HS-5 (cell line): ENCODE data around the gene DTX3.
"Not testable (repeated sequence)": the region's sequence is repeated elsewhere in the genome, so short reads cannot be mapped to it uniquely, and the experiment has no call there.

ENCODE experiments used
- DNase-seq: peaks from one replicate; pipeline ENCODE4 v3.0.0-alpha.2; 2012; ENCODE audit warnings: low read depth

Gene DTX3

GRCh38 chr12:57604454-57604991, at the start of gene DTX3:
Gene DTX3, plus strand, starts transcription at chr12:57604824. Its CDS starts 1,694 bp downstream, at chr12:57606518.
- no peak for DNase-seq

- no peak for DNase-seq
These were observed 49.7 kb upstream of the DTX3 start for GRCh38 chr12:57554897-57555296.

- no peak for DNase-seq
These were observed 45.8 kb upstream of the DTX3 start for GRCh38 chr12:57558864-57559263.

- no peak for DNase-seq
These were observed 44.1 kb upstream of the DTX3 start for GRCh38 chr12:57560516-57560915.

- DNase-seq = not testable (repeated sequence)
These were observed 43.5 kb upstream of the DTX3 start for GRCh38 chr12:57561117-57561516.

- DNase-seq = no peak
These were observed 41.3 kb upstream of the DTX3 start for GRCh38 chr12:57563358-57563757.

- DNase-seq = no peak
These were observed 40.4 kb upstream of the DTX3 start for GRCh38 chr12:57564178-57564740.

- DNase-seq = no peak
These were observed 35.8 kb upstream of the DTX3 start for GRCh38 chr12:57568838-57569237.

- no peak for DNase-seq
These were observed 34.8 kb upstream of the DTX3 start for GRCh38 chr12:57569858-57570257.

GRCh38 chr12:57570438-57570837, 34.2 kb upstream of the DTX3 start:
- not testable (repeated sequence) for DNase-seq

GRCh38 chr12:57571926-57572762, 32.5 kb upstream of the DTX3 start:
- DNase-seq = no peak

GRCh38 chr12:57574795-57575194, 29.8 kb upstream of the DTX3 start:
- no peak for DNase-seq

- DNase-seq = no peak
These were observed 28.6 kb upstream of the DTX3 start for GRCh38 chr12:57575771-57576612.

- DNase-seq = no peak
These were observed 27.9 kb upstream of the DTX3 start for GRCh38 chr12:57576613-57577160.

- DNase-seq = no peak
These were observed 26.5 kb upstream of the DTX3 start for GRCh38 chr12:57577981-57578758.

GRCh38 chr12:57579011-57579410, 25.6 kb upstream of the DTX3 start:
- no peak for DNase-seq

- DNase-seq = no peak
These were observed 24.8 kb upstream of the DTX3 start for GRCh38 chr12:57579677-57580465.

GRCh38 chr12:57580466-57580795, 24.2 kb upstream of the DTX3 start:
- no peak for DNase-seq

GRCh38 chr12:57581802-57582201, 22.8 kb upstream of the DTX3 start:
- no peak for DNase-seq

- DNase-seq = no peak
These were observed 22.2 kb upstream of the DTX3 start for GRCh38 chr12:57582440-57582839.
